ENCODE data around the gene RPL18.
"Not testable (repeated sequence)": the region's sequence is repeated elsewhere in the genome, so short reads cannot be mapped to it uniquely, and the experiment has no call there.

The RPL18 gene

GRCh38 chr19:48644355-48644754 lies 25.4 kb upstream of the RPL18 start:
- no peak for DNase-seq

DNA sequence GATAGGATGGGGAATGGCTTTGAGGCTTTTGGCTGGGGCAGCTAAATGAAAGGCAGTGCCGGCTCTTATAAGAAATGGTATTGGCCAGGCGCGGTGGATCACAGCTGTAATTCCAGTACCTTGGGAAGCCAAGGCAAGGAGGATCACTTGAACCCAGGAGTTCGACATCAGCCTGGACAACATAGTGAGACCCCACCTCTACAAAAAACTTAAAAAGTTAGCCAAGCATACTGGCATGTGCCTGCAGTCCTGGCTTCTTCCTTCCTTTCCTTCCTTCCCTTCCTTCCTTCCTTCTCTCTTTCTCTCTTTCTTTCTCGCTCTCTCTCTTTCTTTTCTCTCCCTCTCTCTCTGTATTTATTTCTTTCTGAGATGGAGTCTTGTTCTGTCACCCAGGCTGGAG lies 23.9 kb upstream of the RPL18 start:
- no peak for DNase-seq

DNA sequence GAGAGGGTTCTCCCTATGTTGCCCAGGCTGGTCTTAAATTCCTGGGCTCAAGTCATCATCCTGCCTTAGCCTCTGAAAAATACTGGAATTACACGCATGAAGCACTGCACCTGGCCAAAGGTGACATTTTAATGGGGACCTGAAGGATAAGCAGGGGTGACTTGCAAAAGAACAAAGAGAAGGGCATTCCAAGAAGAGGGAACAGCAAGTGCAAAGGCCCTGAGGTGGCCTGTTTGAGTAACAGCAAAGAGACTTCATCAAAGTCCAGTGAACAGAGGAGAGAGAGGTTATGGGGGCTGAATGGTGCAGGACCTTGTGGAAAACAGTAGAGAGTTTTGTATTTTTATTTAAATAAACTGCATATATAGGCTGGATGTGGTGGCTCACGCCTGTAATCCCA lies 22.9 kb upstream of the RPL18 start:
- DNase-seq: no peak

DNA sequence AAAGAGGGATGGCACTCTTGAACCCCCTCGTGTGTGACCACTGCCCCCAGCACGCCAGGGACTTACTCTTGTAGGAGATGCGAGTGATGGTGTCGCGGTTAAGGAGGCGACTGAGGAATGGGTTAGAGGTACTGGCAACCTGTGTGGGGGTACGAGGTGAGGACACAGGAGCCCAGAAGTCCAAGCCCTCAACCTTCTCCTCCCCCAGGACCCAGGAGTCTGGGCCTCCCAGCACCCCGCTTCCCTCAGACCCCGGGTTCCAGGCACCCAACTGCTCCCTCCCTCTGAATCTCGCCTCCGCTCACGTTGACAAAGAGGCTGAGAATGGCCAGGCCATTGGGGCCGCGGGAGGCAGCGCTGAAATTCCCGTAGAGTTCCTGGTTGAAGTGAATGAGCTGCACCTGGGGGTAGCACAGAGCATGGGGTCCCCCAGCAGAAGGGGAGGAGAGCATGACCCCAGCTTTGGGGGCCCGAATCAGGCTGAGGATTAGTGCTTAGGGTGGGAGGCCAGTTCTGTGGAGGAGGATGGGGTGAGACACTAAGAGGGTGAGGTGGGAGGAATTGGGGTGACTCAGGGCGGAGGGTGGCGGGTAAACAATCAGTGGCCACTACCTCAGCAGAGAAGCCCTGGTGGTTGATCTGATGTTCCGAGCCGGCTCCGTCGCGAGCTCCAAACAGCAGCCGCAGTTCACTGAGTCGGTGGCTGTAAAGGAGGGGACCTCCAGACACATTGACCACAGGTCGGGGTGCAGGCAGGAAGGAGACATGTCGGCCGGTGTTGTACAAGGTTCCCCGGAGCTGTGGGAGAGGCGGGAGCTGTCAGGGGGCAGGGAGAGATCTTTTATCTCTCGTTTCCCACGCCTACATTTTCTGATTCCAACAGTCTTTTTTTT lies 20.8 kb upstream of the RPL18 start:
- DNase-seq: peak; percentile 43

DNA sequence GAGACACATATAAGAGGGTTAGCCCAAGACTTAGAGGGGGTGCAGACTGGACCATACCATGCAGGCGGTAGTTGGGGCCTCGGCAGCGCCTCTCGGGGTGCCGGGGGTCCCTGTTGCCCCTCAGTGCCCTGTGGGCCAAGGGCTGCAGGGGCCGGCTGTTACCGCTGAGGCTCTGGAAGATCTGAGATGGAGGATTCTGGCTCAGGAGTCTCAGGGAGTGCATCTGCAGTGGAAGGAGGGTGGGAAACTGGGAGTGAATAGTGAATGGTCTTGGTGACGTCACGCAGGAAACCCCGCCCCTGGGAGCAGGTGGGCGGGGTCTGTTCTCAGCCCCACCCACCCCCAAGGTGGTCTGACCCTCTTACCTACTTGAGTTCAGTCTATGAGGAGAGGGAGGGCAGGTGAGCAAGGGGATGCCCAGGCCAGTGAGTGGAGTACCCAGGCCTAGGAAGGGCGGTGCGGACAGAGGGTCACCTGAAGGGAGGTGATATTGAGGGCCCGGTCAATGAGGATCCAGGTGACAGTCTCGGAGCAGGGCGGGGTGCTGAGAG lies 19.9 kb upstream of the RPL18 start:
- DNase-seq: no peak

GRCh38 chr19:48637948-48638830 lies 19.2 kb upstream of the RPL18 start:
- DNase-seq: peak; percentile 93

- DNase-seq: peak; percentile 100
These were observed 18.5 kb upstream of the RPL18 start for GRCh38 chr19:48637449-48637947.

GRCh38 chr19:48636859-48637448 lies 18.0 kb upstream of the RPL18 start, which contains the start of gene DBP:
Gene DBP, minus strand, starts transcription at chr19:48637379. Its CDS starts 385 bp downstream, at chr19:48636994.
- no peak for DNase-seq

GRCh38 chr19:48635966-48636858 lies 17.2 kb upstream of the RPL18 start:
- no peak for DNase-seq

GRCh38 chr19:48635263-48635965 lies 16.4 kb upstream of the RPL18 start:
- DNase-seq: peak; percentile 66

- DNase-seq: peak; percentile 93
These were observed 15.7 kb upstream of the RPL18 start for GRCh38 chr19:48634424-48635262.

GRCh38 chr19:48634036-48634342 lies 15.0 kb upstream of the RPL18 start:
- no peak for DNase-seq

DNA sequence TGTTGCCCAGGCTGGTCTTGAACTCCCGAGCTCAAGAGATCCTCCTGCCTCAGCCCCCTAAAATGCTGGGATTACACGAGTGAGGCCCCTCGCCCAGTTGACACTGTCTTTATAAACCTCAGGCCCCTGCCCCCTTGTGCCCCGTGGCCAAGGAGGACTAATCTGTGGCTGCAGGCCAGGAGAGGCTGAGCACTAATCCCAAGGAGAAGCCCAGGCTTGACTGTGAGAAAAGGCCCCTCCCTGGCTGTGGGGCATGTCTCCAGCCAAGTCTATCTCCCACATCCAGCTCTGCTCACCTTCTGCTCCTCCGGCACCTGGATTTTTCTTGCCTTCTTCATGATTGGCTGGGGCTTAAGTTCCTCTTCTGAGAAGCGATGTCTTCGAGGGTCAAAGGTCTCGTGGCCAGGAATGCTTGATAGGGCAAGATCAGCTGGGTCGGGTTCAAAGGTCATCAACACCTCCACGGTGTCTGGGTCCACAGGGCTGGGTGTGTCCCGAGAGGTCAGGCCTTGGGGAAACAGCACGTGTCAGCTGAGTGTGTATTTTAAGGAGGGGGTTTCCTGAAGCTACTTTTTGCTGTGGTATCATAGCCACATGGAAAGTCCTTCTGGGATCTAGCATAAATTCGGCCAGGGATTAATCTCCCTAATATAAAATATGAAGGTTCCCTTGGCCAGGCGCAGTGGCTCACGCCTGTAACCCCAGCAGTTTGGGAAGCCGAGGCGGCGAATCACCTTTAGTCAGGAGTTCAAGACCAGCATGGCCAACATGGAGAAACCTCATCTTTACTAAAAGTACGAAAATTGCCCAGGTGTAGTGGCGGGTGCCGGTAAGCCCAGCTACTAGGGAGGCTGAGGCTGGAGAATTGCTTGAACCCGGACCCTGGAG lies 14.4 kb upstream of the RPL18 start:
- DNase-seq: no peak

DNA sequence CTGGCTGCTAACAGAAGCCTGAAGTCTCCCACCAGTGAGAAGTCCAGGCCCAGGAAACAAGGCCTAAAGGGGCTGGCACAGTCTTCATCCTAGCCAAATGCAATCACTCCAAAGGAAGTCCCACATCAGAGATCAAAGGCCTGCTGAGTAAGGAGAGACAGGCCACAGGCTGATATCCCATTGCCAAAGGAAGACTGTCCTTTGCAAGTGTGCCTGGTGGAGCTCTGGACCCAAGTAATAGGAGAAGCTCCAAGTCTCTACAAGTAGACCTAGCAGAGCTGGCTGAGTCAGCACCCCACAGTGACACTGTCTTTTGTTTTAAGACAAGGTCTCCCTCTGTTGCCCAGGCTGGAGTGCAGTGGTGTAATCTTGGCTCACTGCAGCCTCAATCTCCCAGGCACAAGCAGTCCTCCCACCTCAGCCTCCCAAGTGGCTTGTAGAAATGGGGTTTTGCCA lies 13.7 kb upstream of the RPL18 start:
- no peak for DNase-seq

DNA sequence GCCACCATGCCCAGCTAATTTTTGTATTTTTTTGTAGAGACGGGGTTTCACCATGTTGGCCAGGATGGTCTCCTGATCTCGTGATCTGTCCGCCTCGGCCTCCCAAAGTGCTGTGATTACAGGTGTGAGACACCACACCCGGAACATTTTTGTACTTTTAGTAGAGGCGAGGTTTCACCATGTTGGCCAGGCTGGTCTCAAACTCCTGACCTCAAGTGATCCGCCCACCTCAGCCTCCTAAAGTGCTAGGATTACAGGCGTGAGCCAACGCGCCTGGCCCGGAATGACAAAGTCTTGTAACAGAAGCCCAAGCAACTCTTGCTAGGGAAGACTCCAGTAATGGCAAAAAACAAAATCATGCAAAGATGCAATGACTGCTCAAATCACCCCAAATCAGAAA lies 13.3 kb upstream of the RPL18 start:
- not testable (repeated sequence) for DNase-seq

- DNase-seq: no peak
These were observed 12.2 kb upstream of the RPL18 start for GRCh38 chr19:48631225-48631624.

DNA sequence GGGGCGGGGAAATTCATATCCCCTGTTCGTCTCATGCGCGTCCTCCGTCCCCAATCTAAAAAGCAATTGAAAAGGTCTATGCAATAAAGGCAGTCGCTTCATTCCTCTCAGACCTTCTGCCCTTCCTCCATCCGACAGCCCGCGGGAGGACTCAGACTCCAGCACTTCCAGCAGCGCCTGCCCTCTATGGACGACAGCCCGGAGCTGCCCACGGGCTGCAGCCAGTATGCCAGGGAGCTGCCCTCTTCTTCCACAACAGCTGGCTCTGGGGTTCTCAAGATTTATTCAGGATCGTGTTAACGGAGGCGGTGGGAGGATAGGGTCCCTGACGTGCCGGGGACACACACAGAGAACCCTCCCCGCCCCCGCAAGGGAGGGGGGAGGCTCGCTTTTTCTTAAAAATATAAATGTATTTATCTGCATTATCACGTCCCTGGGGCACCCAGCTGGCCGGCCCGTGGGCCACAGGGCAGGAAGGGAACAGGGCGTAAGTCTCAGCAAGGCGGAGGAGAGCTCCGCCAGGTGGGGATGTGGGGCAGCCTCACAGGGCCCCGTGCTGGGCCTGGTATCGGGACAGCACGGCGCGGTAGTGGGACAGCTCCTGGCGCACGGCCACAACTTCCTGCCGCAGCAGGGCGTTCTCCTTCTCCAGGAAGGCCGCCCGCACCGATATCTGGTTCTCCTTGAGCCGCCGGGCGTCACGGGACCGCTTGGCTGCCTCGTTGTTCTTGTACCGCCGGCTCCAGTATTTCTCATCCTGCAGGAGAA lies 11.5 kb upstream of the RPL18 start:
- DNase-seq: no peak

GRCh38 chr19:48629599-48630295 lies 10.8 kb upstream of the RPL18 start:
- no peak for DNase-seq

Data from CD4-positive, alpha-beta T cell treated with Interferon gamma for 1 hour (primary cell).